Activated CD4-positive, alpha-beta T cell treated with anti-CD3 and anti-CD28 coated beads, Interleukin-2, amount 10 ng/mL, durations not matched to agents 7 days and 5 days (primary cell): ENCODE measurements around the gene DIP2B. TPM values are rescaled to one million over a fixed set of nuclear protein-coding genes. Genes with fewer than 3 reads are reported as not detected.

Source experiments
- CTCF ChIA-PET: fragments of 350-600 bp; sonication (Branson Sonifier 250); formaldehyde crosslinking; loops from one replicate; lab custom pipeline; 2021; ENCODE audit warnings: antibody characterized with exemption; lab: Charles Lee
- POLR2A ChIA-PET: fragments of 350-600 bp; sonication (Branson Sonifier 250); formaldehyde crosslinking; loops from one replicate; lab custom pipeline; 2021; ENCODE audit warnings: antibody characterized with exemption; lab: Charles Lee
- DNase-seq: peaks from one replicate; pipeline ENCODE4 v3.0.0-alpha.2; 2020
- H3K27ac Mint-ChIP-seq: one replicate; pipeline ENCODE4 v1.8.0; 2021; ENCODE audit warnings: mild to moderate bottlenecking, moderate library complexity, mixed read lengths
- H3K27me3 Mint-ChIP-seq: one replicate; pipeline ENCODE4 v1.8.0; 2021; ENCODE audit warnings: mixed read lengths
- H3K36me3 Mint-ChIP-seq: one replicate; pipeline ENCODE4 v1.8.0; 2021; ENCODE audit warnings: low read depth, mixed read lengths
- H3K4me1 Mint-ChIP-seq: one replicate; pipeline ENCODE4 v1.8.0; 2021; ENCODE audit warnings: mixed read lengths
- H3K4me3 Mint-ChIP-seq: one replicate; pipeline ENCODE4 v1.8.0; 2021; ENCODE audit warnings: mild to moderate bottlenecking, moderate library complexity, mixed read lengths
- H3K9me3 Mint-ChIP-seq: one replicate; pipeline ENCODE4 v1.8.0; 2021; ENCODE audit warnings: mixed read lengths
- total RNA-seq, 2 experiments: library from RNA; stranded (reverse); gene quantifications; one replicate each; pipeline ENCODE4 v1.2.3, GENCODE V29; 2021

Gene DIP2B
- total RNA-seq, 2 experiments from 2014 or later: 28.9 to 30.4 TPM

- POLR2A ChIA-PET: no interaction called here
- DNase-seq: peak; percentile 52
- CTCF ChIA-PET: interaction anchor here (0.7 to 1.4 kb wide), 2 partner anchors 40 to 732 kb away, joined by 3 read pairs; no protein-coding TSS in a partner anchor
- H3K36me3 Mint-ChIP-seq: peaks cover 10% of the 10 kb centered on the region
- peak overlapping the region; percentile 2 for H3K4me3 Mint-ChIP-seq
- H3K9me3 Mint-ChIP-seq: no peaks in the 10 kb centered on the region
- peak overlapping the region; percentile 6 for H3K27ac Mint-ChIP-seq
- peaks cover 46% of the 10 kb centered on the region for H3K4me1 Mint-ChIP-seq
- H3K27me3 Mint-ChIP-seq: no peaks in the 10 kb centered on the region
These were observed 92.7 kb downstream of the DIP2B start for GRCh38 chr12:50597200-50598195.

- Mint-ChIP-seq H3K4me3 (peak overlapping the region; percentile 28), H3K36me3 (peaks cover 10% of the 10 kb centered on the region), H3K4me1 (peaks cover 41% of the 10 kb centered on the region), H3K9me3 (no peaks in the 10 kb centered on the region), H3K27me3 (no peaks in the 10 kb centered on the region), H3K27ac (peak overlapping the region; percentile 77)
- no peak for DNase-seq
- POLR2A ChIA-PET: no interaction called here
- CTCF ChIA-PET: no interaction called here
These were observed 93.6 kb downstream of the DIP2B start for GRCh38 chr12:50598321-50598862.

GRCh38 chr12:50599366-50600095 lies 94.7 kb downstream of the DIP2B start:
- CTCF ChIA-PET: interaction anchor here (0.6 to 1.6 kb wide), 4 partner anchors 12 to 183 kb away, joined by 3 to 5 read pairs (median 3); no protein-coding TSS in a partner anchor
- Mint-ChIP-seq H3K9me3 (no peaks in the 10 kb centered on the region), H3K36me3 (peaks cover 10% of the 10 kb centered on the region), H3K4me1 (peaks cover 36% of the 10 kb centered on the region), H3K4me3 (no peak overlapping the region), H3K27ac (no peak overlapping the region), H3K27me3 (no peaks in the 10 kb centered on the region)
- POLR2A ChIA-PET: interaction anchor here (0.7 kb wide), 1 partner anchor 95 kb away, joined by 5 read pairs; no protein-coding TSS in a partner anchor
- no peak for DNase-seq

GRCh38 chr12:50600364-50600763 lies 95.6 kb downstream of the DIP2B start:
- Mint-ChIP-seq H3K27me3 (no peaks in the 10 kb centered on the region), H3K9me3 (no peaks in the 10 kb centered on the region), H3K36me3 (peaks cover 10% of the 10 kb centered on the region), H3K4me3 (no peak overlapping the region), H3K4me1 (peaks cover 36% of the 10 kb centered on the region), H3K27ac (no peak overlapping the region)
- ChIA-PET POLR2A (no interaction called here), CTCF (interaction anchor here (0.9 to 1.6 kb wide), 2 partner anchors 15 to 19 kb away, joined by 3 to 5 read pairs; no protein-coding TSS in a partner anchor)
- no peak for DNase-seq

- H3K27me3 Mint-ChIP-seq: no peaks in the 10 kb centered on the region
- no peak for DNase-seq
- H3K36me3 Mint-ChIP-seq: peaks cover 13% of the 10 kb centered on the region
- POLR2A ChIA-PET: no interaction called here
- H3K4me3 Mint-ChIP-seq: no peak overlapping the region
- peaks cover 25% of the 10 kb centered on the region for H3K4me1 Mint-ChIP-seq
- CTCF ChIA-PET: interaction anchor here (0.7 kb wide), 1 partner anchor 429 kb away, joined by 3 read pairs; no protein-coding TSS in a partner anchor
- no peaks in the 10 kb centered on the region for H3K9me3 Mint-ChIP-seq
- H3K27ac Mint-ChIP-seq: no peak overlapping the region
These were observed 99.2 kb downstream of the DIP2B start for GRCh38 chr12:50603817-50604639.

- no peaks in the 10 kb centered on the region for H3K27me3 Mint-ChIP-seq
- CTCF ChIA-PET: interaction anchor here (0.7 kb wide), 1 partner anchor 429 kb away, joined by 3 read pairs; no protein-coding TSS in a partner anchor
- DNase-seq: no peak
- POLR2A ChIA-PET: no interaction called here
- H3K27ac Mint-ChIP-seq: no peak overlapping the region
- peaks cover 23% of the 10 kb centered on the region for H3K4me1 Mint-ChIP-seq
- H3K36me3 Mint-ChIP-seq: peaks cover 13% of the 10 kb centered on the region
- H3K9me3 Mint-ChIP-seq: no peaks in the 10 kb centered on the region
- H3K4me3 Mint-ChIP-seq: no peak overlapping the region
These were observed 99.8 kb downstream of the DIP2B start for GRCh38 chr12:50604640-50604920.

GRCh38 chr12:50606675-50607375 lies 102.0 kb downstream of the DIP2B start:
- H3K4me1 Mint-ChIP-seq: peaks cover 8% of the 10 kb centered on the region

GRCh38 chr12:50609292-50609874 lies 104.6 kb downstream of the DIP2B start:
- no peak for DNase-seq
- Mint-ChIP-seq H3K9me3 (no peaks in the 10 kb centered on the region), H3K27ac (no peak overlapping the region), H3K36me3 (peaks cover 10% of the 10 kb centered on the region), H3K27me3 (no peaks in the 10 kb centered on the region), H3K4me1 (peaks cover 8% of the 10 kb centered on the region), H3K4me3 (no peak overlapping the region)
- CTCF ChIA-PET: interaction anchor here (0.6 to 3.0 kb wide), 3 partner anchors 12 to 424 kb away, joined by 3 to 8 read pairs (median 6); partner anchors contain the start of gene DIP2B
- POLR2A ChIA-PET: no interaction called here

More at GRCh38 chr12:50606675-50607375, 102.0 kb downstream of the DIP2B start:
- Mint-ChIP-seq H3K27ac (no peak overlapping the region), H3K27me3 (no peaks in the 10 kb centered on the region), H3K36me3 (peaks cover 10% of the 10 kb centered on the region), H3K9me3 (no peaks in the 10 kb centered on the region), H3K4me3 (no peak overlapping the region)
- DNase-seq: no peak
- CTCF ChIA-PET: interaction anchor here (1.1 kb wide), 1 partner anchor 102 kb away, joined by 3 read pairs; the partner anchor contains the start of gene DIP2B
- POLR2A ChIA-PET: no interaction called here

- ChIA-PET CTCF (interaction anchor here (3.0 kb wide), 1 partner anchor 105 kb away, joined by 6 read pairs; the partner anchor contains the start of gene DIP2B), POLR2A (no interaction called here)
- H3K27me3 Mint-ChIP-seq: no peaks in the 10 kb centered on the region
- DNase-seq: no peak
- peaks cover 8% of the 10 kb centered on the region for H3K4me1 Mint-ChIP-seq
- no peaks in the 10 kb centered on the region for H3K9me3 Mint-ChIP-seq
- H3K36me3 Mint-ChIP-seq: peaks cover 10% of the 10 kb centered on the region
- H3K4me3 Mint-ChIP-seq: no peak overlapping the region
- H3K27ac Mint-ChIP-seq: no peak overlapping the region
These were observed 105.4 kb downstream of the DIP2B start for GRCh38 chr12:50610171-50610570.

GRCh38 chr12:50611021-50611744 lies 106.4 kb downstream of the DIP2B start:
- no peak overlapping the region for H3K4me3 Mint-ChIP-seq
- no peak for DNase-seq
- POLR2A ChIA-PET: interaction anchor here (0.6 kb wide), 1 partner anchor 57 kb away, joined by 6 read pairs; no protein-coding TSS in a partner anchor
- H3K27me3 Mint-ChIP-seq: no peaks in the 10 kb centered on the region
- no peaks in the 10 kb centered on the region for H3K9me3 Mint-ChIP-seq
- no peak overlapping the region for H3K27ac Mint-ChIP-seq
- peaks cover 10% of the 10 kb centered on the region for H3K36me3 Mint-ChIP-seq
- H3K4me1 Mint-ChIP-seq: peaks cover 7% of the 10 kb centered on the region
- CTCF ChIA-PET: interaction anchor here (0.6 to 3.0 kb wide), 2 partner anchors 95 to 106 kb away, joined by 4 to 6 read pairs; partner anchors contain the start of gene DIP2B
